Tibial nerve (tissue), 4 donors: ENCODE results near the gene OR3A2.

Experiments used
- EP300 ChIP-seq, 2 donors: sonication (generic); formaldehyde crosslinking; IDR thresholded peaks; one replicate each; pipeline ENCODE4 v1.6.1; 2017; ENCODE audit warnings: antibody characterized with exemption in 2 of 2, mild to moderate bottlenecking in 1 of 2
- POLR2A ChIP-seq, 2 donors: fragments of 450-650 bp; IDR thresholded peaks; one replicate each; pipeline ENCODE4 v1.6.1; 2017; ENCODE audit warnings: antibody characterized with exemption in 2 of 2, mild to moderate bottlenecking in 2 of 2, moderate library complexity in 2 of 2
- TF ChIP-seq, protein P1 (sequence below), 5 experiments: fragments of 200-600 bp in 3 of 5; fragments of 450-650 bp in 2 of 5; sonication (generic) in 3 of 5; IDR thresholded peaks; one replicate each; pipeline ENCODE4 v1.5.1; 2016 to 2019; ENCODE audit warnings: antibody characterized with exemption in 5 of 5, mild to moderate bottlenecking in 3 of 5, moderate library complexity in 2 of 5

DNA sequence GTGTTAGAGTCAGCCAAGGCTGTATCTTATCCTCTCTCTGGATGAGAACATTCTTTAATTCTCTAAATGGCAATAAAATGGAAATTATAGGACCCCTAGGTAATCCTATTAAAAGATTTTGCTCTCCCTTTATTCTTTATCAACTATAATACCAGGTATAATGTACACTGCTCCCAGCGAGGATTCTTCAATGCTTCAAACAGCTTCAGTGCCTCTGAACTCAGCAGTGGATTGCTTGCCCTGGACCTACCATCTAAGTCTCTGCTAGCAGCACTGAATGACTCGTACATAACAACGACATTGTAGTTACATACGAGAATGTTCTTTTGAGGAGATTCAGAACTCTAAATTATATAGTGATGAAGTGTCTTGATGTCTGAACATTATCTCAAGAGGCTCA lies 3.7 kb upstream of the OR3A2 start:
- TF ChIP-seq, protein P1, sequence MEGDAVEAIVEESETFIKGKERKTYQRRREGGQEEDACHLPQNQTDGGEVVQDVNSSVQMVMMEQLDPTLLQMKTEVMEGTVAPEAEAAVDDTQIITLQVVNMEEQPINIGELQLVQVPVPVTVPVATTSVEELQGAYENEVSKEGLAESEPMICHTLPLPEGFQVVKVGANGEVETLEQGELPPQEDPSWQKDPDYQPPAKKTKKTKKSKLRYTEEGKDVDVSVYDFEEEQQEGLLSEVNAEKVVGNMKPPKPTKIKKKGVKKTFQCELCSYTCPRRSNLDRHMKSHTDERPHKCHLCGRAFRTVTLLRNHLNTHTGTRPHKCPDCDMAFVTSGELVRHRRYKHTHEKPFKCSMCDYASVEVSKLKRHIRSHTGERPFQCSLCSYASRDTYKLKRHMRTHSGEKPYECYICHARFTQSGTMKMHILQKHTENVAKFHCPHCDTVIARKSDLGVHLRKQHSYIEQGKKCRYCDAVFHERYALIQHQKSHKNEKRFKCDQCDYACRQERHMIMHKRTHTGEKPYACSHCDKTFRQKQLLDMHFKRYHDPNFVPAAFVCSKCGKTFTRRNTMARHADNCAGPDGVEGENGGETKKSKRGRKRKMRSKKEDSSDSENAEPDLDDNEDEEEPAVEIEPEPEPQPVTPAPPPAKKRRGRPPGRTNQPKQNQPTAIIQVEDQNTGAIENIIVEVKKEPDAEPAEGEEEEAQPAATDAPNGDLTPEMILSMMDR (IDR thresholded peaks at IDR 0.05): no peak
- TF ChIP-seq POLR2A (IDR thresholded peaks at IDR 0.05) (no peak), EP300 (IDR thresholded peaks at IDR 0.05) (no peak)
